HG03064 (cell line): ENCODE measurements around the gene TRIM52.

Experiments
- ATAC-seq: cut with Tn5 transposase; IDR thresholded peaks from one replicate; pipeline ENCODE4 v1.9.1; 2021; ENCODE audit warnings: low read depth; ENCODE audit not compliant: unreplicated experiment

TRIM52 gene

DNA sequence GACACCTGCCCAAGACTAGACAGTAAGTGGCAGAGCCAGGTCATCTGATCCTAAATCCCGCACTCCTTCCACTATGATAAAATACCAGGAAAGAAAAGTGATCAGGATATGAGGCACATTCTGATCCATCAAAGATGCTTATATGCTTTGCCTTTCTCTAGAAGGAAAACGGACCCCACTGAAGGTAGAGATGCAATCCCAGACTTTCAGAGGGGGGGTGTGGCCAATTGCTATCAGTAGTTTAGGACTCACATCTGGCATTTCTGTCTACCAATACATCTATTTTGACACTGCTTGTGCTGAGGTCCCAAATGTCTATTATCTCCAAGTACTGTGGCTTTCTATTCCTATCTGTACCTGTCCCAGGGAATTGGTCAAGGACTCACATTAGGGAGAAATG lies 1.7 kb downstream of the TRIM52 start:
- no peak for ATAC-seq

DNA sequence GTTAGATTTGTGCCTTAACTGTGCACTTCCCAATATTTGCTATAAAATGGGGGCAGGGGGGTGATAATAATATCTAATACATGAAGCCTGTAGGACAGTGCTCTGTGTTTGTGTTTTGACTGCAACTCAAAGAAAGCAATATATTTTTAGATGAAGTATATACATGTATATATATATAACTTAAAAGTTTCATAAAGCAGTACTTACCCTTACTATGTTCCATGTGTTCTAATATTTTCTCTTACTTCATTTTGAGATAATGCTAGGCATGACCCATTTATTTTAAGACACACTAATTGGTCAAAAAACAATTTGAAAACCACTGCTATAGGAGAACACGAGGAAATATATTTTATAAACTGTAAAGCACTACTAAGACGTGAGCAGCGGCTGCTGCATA lies 2.4 kb downstream of the TRIM52 start:
- ATAC-seq, result no peak

DNA sequence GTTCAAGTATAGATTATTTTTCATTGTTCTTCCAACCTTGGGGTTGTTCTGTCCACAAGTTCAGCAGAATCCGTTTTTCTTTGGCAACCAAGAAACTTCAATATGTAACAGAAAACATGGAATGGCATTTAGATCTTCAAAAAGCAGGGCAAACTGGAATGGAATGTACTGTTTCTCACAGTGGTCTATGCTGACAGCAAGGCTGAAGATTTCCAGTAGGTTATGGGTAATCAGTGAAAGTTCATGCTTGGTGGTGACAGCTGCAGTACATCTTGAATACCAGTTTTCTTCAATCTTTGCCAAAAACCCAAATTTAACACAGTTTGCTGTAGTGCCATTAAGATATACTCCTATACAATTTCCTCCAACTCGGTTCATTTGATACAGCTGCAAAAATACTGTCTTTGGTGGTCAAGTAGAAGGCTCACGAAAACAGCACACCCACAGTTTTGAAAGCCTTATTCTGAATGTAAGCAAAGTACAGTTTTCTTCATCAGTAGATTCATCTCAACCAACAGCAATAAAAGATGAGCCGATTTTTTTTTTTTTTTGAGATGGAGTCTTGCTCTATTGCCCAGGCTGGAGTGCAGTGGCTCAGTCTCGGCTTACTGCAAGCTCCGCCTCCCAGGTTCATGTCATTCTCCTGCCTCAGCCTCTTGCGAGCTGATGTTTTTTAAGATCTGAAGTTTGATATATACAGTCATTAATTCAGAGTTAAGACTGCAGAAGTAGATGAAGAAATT lies 4.9 kb downstream of the TRIM52 start:
- ATAC-seq, result no peak

DNA sequence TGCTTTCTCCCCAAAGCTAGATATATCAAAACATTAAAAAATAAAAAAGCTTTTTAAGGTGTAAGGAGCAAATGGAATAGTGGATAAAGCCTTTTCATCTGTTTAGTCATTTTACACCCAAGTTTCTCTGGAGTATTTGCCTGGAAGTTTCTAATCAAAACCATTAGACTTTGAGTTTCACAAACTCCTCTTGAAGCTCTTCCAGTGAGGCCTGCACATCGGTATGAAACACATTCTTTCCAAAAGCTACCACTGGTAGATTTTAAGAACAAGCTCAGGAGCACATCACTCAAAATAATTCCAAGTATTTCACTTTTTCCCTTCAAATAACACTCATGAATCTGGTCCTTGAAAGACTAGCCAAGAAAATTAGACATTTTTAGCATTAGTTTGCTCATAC lies 5.7 kb downstream of the TRIM52 start:
- no peak for ATAC-seq

DNA sequence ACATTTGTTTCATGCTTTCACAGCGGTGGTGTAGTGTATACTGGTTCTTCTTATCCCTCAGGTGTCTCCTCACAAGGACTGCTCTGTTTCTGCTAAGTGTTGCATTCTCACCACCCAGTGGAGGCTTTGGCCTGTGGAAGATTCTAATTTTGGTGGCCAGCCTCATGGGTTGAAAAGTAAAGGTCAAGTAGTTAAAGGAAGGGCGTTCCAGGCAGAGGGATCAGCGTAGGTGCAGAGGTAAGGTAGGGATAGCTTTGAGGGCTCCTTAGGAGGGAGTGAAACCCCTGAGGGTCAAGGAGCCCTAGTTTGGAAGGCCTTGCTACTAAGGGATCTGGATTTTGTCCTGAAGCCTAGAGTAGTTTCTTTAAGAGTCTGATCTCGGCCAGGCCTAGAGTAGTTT lies 12.7 kb downstream of the TRIM52 start:
- no peak for ATAC-seq

DNA sequence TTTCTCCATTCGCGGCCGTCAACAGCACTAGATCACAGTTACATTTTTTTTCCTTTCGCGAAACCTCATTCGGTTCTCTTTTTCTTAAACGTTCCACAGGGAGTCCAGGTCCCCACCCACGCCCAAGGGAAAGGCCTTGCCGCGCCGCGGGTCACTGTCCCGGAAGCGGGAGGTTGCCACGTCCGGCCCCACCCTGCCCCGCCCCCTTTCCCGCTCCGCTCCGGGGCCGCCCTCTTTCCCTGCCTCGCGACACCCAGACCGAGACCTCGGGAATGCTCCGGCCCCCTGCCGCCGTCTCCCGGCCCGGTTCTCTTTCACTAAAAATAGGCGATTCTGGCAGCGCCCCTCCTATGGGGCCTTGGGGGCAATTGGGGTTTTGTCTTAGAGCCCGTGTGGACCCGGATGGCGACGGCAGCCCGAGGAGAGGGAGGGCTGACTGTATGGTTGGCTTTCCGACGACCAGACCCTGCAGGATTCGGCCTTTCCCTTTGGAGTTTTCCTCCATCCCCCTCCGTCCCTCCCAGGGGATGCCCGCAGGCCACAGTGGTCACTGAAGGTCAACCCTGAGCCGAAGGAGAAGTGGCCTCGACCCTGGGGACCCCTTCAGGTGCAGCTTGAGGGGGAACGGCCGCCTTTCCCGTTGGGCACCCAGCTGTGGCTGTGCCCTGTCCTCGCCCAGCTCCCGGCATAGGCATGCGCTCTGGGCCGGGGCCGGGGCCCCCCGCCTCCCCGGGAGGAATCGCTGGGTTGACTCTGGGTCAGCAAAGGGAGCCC lies 14.5 kb downstream of the TRIM52 start:
- peak; percentile 44 for ATAC-seq

DNA sequence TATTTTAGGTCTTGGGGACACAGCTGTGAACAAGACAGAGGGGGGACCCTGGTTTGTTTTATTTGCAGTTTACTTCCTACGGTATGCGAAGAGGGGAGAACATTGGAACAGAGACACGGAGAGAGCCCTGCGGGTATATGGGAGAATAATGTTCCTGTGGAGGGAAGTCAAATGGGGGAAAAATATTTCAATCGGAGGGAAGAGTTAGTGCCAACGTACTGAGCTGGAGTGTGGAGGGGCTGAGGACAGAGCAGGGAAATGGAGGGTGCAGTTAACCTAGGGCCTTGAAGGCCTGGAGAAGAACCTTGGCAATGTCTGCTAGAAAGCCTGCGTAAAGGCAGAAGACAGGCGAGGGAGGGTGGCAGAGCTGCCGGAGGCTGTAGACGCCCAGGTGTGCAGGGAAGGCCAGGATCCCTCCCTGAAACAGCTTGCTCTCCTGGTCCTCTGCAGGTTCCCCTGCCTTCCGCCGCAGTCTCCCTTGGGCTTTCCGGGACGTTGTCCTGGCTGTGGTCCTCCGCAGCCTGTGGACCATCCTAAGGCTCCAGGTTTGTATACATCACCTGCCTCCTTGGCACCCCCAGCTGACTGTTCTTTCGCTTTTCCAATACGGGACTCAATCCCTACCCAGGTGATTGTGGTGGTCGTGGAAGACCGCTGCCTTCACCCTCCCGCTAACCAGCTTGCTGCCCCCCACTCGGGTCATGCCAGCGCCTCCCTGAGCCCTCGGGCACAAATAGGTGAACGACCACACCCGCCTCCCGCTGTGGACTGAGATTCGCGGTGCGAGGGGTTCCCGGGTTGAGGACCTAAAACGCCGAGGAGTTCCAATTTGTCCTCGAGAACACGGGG lies 15.3 kb downstream of the TRIM52 start:
- no peak for ATAC-seq

DNA sequence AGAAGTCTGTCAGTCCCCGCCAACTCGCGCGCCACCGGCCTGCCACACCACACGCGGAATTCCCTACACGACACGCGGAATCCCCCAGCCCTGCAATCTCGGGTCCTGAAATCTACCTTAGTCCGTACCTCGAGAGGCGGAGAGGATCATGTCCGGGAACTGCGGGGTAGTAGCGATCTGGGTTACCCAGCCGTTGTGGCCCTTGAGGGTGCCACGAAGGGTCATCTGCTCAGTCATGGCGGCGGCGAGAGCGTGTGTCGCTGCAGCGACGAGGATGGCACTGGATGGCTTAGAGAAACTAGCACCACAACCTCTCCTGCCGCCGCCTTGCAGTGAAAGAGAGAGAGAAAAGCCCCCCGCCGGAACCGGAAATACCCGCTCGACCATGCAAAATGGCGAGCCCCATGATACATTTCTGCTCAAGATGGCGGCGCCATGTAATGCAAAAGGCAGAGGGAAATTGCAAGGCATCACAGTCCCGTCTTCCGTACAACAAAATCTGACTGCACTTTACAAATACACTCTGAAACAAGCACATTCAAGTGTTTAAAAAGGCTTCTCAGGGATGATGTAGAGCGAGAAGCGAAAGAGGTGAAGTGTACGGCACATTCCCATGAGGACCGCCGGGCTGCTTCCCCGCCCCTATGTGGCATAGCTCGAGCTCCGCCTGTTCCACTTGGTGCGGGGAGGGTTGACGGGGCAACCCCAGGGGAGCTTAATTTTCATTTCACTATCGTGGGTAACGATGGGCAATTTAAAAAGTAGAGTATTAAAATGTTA lies 17.2 kb downstream of the TRIM52 start, which contains the start of gene RACK1:
Gene RACK1, minus strand, starts transcription at position 343 of the 780 bp plus-strand sequence. Its CDS starts 106 bp downstream, at position 237.
- peak; percentile 53 for ATAC-seq

DNA sequence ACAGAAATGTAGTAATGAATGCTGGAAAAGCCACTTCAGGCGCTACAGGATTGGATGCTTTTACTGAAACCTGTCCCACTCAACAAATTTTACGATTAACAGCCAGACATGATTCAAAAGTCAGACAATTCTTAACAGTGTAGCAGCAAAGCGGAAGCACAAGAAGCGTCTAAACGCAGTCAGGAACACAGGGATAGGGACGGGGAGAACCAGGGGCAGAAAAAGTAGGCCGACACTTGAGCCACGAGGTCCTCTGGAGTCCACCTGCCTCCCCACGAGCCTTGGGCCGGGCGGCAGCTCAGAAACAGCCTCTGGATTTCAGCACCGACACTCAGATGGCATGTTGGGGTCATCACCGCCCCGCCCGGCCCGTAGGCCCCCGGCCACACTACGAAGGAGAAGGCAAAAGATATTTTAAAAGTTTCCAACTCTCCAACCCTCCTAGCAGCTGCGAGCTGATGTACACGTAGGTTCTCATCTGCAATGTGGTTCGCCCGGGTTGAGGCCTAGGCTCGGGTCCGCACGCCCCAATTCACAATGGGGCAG lies 17.9 kb downstream of the TRIM52 start:
- no peak for ATAC-seq

DNA sequence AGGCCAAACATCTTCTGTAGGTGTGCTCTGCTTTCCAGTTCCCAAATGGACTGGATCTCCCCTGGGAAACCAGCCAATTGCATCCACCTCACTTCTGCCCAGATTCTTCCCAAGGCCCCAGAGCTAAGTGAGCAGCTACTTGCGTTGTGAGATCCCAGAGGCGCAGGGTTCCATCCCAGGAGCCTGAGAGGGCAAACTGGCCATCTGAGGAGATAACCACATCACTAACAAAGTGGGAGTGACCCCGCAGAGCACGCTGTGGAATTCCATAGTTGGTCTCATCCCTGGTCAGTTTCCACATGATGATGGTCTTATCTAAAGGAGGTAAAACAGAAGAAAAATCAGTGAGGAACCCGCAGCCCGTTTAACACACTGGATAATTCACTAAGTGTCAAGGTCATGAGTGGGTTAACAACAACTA lies 18.9 kb downstream of the TRIM52 start:
- no peak for ATAC-seq

DNA sequence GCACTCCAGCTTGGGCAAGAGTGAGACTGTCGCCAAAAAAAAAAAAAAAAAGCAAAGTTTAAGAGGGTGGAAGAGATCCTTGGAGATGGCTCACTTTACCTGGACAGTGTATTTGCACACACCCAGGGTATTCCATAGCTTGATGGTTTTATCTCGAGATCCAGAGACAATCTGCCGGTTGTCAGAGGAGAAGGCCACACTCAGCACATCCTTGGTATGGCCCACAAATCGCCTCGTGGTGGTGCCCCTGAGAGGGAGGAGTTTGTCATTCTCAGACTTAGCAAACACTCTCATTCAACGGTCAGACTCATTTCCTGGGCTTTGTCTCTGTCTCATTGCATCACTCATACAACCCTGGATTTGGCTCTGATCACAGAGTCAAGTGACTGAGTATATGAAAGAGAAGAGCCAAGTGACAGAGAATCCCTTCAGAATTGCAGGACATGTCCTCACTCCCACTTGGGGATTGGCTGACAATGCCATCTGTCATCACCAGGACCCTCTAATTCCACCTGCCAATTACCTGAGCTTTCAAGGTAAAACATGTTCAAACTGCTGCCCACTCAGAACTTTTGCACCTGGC lies 19.5 kb downstream of the TRIM52 start:
- no peak for ATAC-seq

DNA sequence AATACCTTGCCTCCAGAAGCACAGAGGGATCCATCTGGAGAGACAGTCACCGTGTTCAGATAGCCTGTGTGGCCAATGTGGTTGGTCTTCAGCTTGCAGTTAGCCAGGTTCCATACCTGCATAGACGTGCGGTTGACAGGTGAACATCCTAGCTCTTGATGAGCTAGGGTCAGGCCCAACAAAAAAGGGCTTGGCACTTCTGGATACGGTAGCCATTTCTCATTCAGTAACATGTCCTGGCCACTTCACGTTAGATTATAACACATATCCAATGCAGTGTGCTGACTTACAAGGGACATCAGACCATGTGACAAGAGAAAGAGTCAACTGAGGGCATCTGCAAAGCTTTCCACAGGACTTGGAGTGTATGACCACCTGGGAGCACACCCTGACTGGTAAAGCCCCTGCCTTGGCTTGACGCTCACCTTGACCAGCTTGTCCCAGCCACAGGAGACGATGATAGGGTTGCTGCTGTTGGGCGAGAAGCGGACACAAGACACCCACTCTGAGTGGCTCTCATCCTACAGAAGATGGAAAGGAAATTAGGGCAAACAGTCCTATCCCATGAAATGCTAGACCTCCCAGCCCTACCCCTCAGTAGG lies 21.8 kb downstream of the TRIM52 start:
- ATAC-seq, result no peak

DNA sequence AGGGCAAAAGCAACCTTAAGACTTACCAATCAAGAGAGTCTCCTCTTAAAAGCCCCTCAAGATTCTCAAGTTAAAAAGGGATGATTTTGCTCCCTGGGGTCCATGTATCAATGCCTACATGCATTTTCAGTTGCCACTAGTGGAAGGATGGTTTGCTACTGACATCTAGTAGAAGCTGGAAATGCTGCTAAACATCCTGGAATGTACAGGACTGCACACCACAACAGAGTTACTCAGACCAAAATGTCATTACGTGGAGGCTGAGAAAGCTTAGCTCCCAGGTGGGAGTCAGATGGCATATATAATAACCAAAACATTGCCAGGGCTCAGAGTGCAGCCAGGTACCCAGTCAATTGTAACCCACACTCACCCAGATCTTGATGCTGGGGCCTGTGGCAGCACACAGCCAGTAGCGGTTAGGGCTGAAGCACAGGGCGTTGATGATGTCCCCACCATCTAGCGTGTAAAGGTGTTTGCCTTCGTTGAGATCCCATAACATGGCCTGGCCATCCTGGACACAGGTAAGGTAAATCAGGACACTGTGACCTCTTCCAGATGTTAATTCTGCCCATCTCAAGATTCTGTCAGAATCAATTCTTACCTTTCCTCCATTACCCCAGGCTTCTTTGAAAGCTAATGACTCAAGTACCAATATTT lies 23.1 kb downstream of the TRIM52 start:
- no peak for ATAC-seq

DNA sequence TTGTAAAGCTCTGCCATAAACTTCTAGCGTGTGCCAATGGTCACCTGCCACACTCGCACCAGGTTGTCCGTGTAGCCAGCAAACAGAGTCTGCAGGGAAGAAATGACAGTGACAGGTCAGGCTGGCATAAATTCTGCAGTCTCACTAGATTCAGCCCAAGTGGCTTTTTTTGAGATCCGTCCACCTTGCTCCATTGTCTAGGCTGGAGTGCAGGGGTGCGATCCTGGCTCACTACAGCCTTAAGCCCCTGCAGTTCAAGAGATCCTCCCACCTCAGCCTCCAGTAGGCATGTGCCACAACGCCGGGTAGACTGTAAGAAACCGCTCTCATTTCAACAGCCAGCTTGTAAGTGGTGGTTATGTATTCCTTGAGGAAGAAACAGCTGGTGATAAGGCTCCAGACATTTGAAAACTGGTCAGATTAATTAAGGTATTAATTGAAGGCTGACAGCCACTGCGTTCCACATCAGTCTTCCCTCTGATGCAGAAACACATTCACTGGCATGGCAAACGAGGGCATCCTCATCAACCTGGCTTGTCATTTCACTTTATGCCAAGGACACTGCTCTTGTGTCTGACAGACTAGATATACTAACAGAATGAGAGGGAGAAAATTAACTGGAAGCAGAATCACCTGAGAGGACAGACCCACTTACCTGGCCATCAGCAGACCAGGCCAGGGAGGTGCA lies 23.8 kb downstream of the TRIM52 start:
- no peak for ATAC-seq

DNA sequence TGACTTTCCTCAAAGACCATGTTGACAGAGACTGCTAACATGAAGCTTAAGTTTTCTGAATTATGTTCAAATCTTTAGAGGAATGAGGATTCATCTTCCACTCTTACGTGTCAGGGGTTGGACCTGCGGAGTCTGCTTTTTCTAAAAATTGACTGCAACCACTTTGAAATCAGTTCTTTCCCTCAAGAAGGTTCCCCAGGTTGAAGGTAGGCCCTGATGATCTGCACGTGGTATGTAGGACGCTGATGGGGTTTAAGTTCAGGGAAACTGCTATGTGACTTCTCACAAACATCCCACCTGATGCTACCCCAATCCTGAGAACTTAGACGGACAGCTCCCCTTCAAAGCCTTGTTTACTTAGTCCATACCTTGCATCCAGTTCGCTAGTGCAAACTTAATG lies 24.5 kb downstream of the TRIM52 start:
- ATAC-seq, result no peak

DNA sequence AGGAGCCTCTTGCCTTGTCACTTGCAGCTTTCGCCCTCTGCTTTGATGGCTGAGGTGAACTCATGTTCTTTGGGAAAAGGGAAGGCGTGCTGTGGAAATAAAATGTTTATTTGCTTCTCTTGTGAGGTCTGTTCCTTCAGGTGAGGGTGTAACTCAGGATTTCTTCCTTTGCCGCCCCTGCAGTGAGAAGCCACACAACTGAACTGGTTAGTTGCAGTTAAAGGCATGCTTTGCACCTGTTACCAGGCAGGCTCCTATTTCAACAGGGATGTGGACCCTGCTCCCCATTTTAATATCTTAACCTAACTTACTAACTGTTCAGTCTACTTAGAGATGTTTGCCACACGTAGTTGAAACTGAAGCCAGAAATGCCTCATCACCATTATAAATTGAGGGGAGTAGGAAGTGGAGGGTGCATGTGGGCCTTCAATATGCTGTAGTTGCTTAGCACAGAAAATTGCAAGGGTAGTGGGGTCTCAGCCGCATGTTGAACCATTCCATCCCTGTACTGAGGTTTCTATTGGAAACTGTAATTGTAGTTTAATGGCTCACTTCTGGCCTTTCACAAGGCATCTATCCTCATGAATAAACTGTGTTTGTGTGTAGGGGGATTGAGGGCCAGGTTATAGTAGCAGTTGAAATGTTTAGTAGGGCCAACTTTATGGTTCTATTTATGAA lies 25.1 kb downstream of the TRIM52 start:
- no peak for ATAC-seq

DNA sequence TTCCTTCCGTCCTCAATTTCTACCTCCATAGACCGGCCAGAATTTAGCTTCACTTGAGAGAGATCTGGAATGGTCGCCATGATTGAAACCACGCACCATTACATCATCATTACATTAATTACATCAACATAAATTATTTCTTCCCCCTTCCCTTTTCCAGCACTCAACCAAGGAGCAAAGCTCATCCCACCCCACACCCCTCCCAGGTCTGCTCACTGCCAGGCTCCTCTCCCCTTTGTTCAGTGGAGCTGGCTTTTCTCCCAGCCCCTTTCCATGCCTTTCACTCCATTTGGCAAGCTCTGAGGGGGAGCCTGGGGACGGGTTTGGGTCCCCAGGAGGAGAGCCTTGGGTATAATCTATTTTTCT lies 25.6 kb downstream of the TRIM52 start:
- ATAC-seq, result no peak
